NB4 (cell line): ENCODE results near the gene GRID1.
"Not testable (repeated sequence)": the region's sequence is repeated elsewhere in the genome, so short reads cannot be mapped to it uniquely, and the experiment has no call there.

Experiments used
- DNase-seq: peaks from one replicate; pipeline ENCODE4 v3.0.0; 2010; ENCODE audit warnings: low read depth
- H3K4me3 ChIP-seq: one replicate; pipeline ENCODE4 v1.5.1; 2011; ENCODE audit warnings: mild to moderate bottlenecking, low read depth, low read length, moderate library complexity
- CTCF ChIP-seq: IDR thresholded peaks from one replicate; pipeline ENCODE4 v1.5.1; 2012; ENCODE audit warnings: low read depth, low read length
- MAX ChIP-seq: IDR thresholded peaks from 2 replicates; pipeline ENCODE4 v1.6.1; 2011; ENCODE audit warnings: low read depth, low read length
- MYC ChIP-seq: IDR thresholded peaks from 2 replicates; pipeline ENCODE4 v1.6.1; 2011; ENCODE audit warnings: low read depth, low read length
- POLR2A ChIP-seq: IDR thresholded peaks from 2 replicates; pipeline ENCODE4 v1.6.1; 2011; ENCODE audit warnings: mild to moderate bottlenecking; ENCODE audit not compliant: insufficient read length; ENCODE audit errors: extremely low read depth

Gene GRID1

GRCh38 chr10:86077871-86078638 is 288.5 kb downstream of the GRID1 start:
- TF ChIP-seq MYC (no peak), MAX (no peak), CTCF (no peak), POLR2A (no peak)
- no peak overlapping the region for H3K4me3 ChIP-seq
- DNase-seq, result no peak

- no peak overlapping the region for H3K4me3 ChIP-seq
- no peak for TF ChIP-seq POLR2A
- TF ChIP-seq MYC, result no peak
- no peak for TF ChIP-seq CTCF
- TF ChIP-seq MAX, result no peak
- DNase-seq, result no peak
These were observed 289.3 kb downstream of the GRID1 start for GRCh38 chr10:86077271-86077670.

- DNase-seq, H3K4me3 ChIP-seq: not testable (repeated sequence)
These were observed 290.1 kb downstream of the GRID1 start for GRCh38 chr10:86076497-86076896.

- no peak overlapping the region for H3K4me3 ChIP-seq
- no peak for DNase-seq
- no peak for TF ChIP-seq CTCF
These were observed 291.1 kb downstream of the GRID1 start for GRCh38 chr10:86075512-86075911.

GRCh38 chr10:86074294-86074693 is 292.3 kb downstream of the GRID1 start:
- no peak for DNase-seq
- no peak overlapping the region for H3K4me3 ChIP-seq
- TF ChIP-seq POLR2A (no peak), MAX (no peak), MYC (no peak), CTCF (no peak)

GRCh38 chr10:86073199-86073977 is 293.2 kb downstream of the GRID1 start:
- DNase-seq, result no peak
- TF ChIP-seq MYC, result no peak
- no peak overlapping the region for H3K4me3 ChIP-seq

GRCh38 chr10:86072413-86072812 is 294.2 kb downstream of the GRID1 start:
- DNase-seq, result no peak
- no peak overlapping the region for H3K4me3 ChIP-seq
- TF ChIP-seq MYC, result no peak
- TF ChIP-seq CTCF, result no peak
- TF ChIP-seq MAX, result no peak
- no peak for TF ChIP-seq POLR2A
